AG09319 (cell line): ENCODE measurements around the gene USP46.

Experiments used
- DNase-seq: peaks from one replicate; pipeline ENCODE4 v3.0.0-alpha.2; 2010; ENCODE audit warnings: low read depth; ENCODE audit errors: extremely low read depth
- TF ChIP-seq, protein P1 (sequence below): IDR thresholded peaks from 2 replicates; pipeline ENCODE4 v1.5.1; 2011; ENCODE audit warnings: low read depth, mild to moderate bottlenecking, inconsistent platforms, low read length, moderate library complexity

Gene USP46

GRCh38 chr4:52560844-52561280 lies 98.2 kb downstream of the USP46 start:
- peak; percentile 25 for DNase-seq

GRCh38 chr4:52555356-52555716 lies 103.8 kb downstream of the USP46 start:
- TF ChIP-seq, protein P1, sequence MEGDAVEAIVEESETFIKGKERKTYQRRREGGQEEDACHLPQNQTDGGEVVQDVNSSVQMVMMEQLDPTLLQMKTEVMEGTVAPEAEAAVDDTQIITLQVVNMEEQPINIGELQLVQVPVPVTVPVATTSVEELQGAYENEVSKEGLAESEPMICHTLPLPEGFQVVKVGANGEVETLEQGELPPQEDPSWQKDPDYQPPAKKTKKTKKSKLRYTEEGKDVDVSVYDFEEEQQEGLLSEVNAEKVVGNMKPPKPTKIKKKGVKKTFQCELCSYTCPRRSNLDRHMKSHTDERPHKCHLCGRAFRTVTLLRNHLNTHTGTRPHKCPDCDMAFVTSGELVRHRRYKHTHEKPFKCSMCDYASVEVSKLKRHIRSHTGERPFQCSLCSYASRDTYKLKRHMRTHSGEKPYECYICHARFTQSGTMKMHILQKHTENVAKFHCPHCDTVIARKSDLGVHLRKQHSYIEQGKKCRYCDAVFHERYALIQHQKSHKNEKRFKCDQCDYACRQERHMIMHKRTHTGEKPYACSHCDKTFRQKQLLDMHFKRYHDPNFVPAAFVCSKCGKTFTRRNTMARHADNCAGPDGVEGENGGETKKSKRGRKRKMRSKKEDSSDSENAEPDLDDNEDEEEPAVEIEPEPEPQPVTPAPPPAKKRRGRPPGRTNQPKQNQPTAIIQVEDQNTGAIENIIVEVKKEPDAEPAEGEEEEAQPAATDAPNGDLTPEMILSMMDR = no peak
- DNase-seq = no peak

More at GRCh38 chr4:52560844-52561280, 98.2 kb downstream of the USP46 start:
- TF ChIP-seq, protein P1 = no peak

DNA sequence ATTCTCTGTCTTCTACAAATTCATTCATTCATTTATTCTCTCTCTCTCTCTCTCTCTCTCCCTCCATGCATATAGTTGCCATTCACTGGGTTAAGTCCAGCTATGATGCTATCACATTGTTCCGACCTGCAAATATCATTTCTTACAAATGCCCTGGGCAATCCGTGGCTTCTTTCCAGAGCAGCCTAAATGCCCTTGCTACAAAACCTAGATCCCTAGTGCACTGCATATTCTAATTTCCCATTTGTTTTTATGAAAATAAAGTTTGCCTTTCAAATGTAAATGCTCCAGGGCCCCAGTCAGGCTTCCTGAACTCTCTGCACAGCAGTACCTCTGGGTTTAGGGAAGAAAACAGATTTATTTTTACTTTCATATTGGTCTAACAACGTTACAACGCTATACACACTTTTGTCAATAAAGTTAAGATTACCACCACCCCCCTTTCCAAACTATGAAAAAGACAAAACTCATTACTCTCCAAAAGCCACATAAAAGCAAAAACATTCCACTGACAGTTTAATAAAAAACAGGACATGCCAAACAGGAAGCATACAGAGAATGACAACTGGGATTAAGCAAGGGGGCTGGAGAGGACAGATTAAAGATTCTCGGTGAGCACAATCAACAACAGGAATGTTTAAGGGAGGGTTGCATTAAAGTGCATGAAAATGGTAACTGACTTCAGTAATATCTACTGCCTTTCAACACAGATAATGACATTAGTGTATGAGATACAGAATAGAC lies 104.3 kb downstream of the USP46 start:
- DNase-seq = no peak
- TF ChIP-seq, protein P1 = no peak

DNA sequence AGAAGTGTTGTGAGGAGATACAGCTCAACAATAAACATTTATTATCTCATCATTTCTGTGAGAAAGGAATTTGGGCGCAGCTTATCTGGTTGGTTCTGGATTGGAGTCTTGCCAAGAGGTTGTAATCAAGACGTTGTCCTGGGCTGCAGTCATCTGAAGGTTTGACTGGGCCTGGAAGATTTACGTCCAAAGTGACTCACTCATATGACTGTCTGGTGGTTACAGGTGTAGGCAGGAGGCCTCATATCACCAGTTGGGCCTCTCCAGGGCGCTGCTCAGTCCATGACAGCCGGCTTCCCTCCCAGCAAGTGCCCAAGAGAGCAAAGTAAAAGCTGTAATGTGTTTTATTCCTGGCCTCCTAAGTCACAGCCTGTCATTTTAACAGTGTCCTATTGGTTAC lies 106.3 kb downstream of the USP46 start:
- no peak for DNase-seq
- TF ChIP-seq, protein P1 = no peak

DNA sequence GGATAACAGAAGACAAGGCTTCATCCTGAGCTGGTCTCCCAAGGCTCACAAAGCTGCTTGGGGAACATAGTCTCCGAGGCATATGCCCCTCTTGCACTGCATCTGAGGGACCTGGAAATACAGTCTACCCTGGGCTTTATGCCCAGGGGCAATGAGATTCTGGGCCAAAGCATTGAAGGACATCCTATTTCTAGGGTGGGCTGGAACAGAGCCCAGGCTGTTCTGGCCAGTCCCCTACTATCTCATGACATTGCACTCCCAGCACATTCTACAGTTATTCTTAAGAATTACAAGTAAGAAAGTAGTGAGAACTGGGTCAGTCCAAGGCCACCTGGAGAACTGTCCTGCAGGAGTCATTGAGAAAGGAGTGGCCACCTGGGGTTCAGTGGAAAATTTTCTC lies 107.6 kb downstream of the USP46 start:
- TF ChIP-seq, protein P1 = no peak
- no peak for DNase-seq

GRCh38 chr4:52550186-52550585 lies 108.9 kb downstream of the USP46 start:
- DNase-seq = no peak
- TF ChIP-seq, protein P1 = no peak

- TF ChIP-seq, protein P1 = no peak
- no peak for DNase-seq
Observed at GRCh38 chr4:52548818-52549570, 110.1 kb downstream of the USP46 start.
